HepG2 (cell line): Measurements from ENCODE around the gene IFIT5. TPM values are rescaled to one million over a fixed set of nuclear protein-coding genes. Genes with fewer than 3 reads are reported as not detected.

ENCODE experiments used
- ATAD3A ChIP-seq: sonication (generic); formaldehyde crosslinking; IDR thresholded peaks from 2 replicates; pipeline ENCODE4 v1.4.0; 2020; ENCODE audit warnings: missing genetic modification reagents
- KLF12 ChIP-seq: sonication (generic); formaldehyde crosslinking; IDR thresholded peaks from 2 replicates; pipeline ENCODE4 v1.4.0; 2020; ENCODE audit warnings: missing genetic modification reagents, borderline replicate concordance
- NFKB2 ChIP-seq: sonication (generic); formaldehyde crosslinking; IDR thresholded peaks from 2 replicates; pipeline ENCODE4 v1.4.0; 2020; ENCODE audit warnings: missing genetic modification reagents, borderline replicate concordance
- NR2C2 ChIP-seq: sonication (generic); formaldehyde crosslinking; IDR thresholded peaks from 2 replicates; pipeline ENCODE4 v1.4.0; 2020; ENCODE audit warnings: missing genetic modification reagents, mild to moderate bottlenecking, moderate library complexity, borderline replicate concordance
- PATZ1 ChIP-seq: sonication (generic); formaldehyde crosslinking; IDR thresholded peaks from 2 replicates; pipeline ENCODE4 v1.4.0; 2020; ENCODE audit warnings: missing genetic modification reagents
- RFXANK ChIP-seq: IDR thresholded peaks from 2 replicates; pipeline ENCODE4 v1.6.1; 2016
- SRY ChIP-seq: sonication (generic); formaldehyde crosslinking; IDR thresholded peaks from 2 replicates; pipeline ENCODE4 v1.8.0; 2022; ENCODE audit warnings: mild to moderate bottlenecking, missing genetic modification reagents
- TAF1 ChIP-seq: sonication (generic); formaldehyde crosslinking; IDR thresholded peaks from 2 replicates; pipeline ENCODE4 v1.4.0; 2020; ENCODE audit warnings: missing genetic modification reagents
- TBL1XR1 ChIP-seq: fragments of 150-350 bp; IDR thresholded peaks from 2 replicates; pipeline ENCODE4 v1.6.1; 2014; ENCODE audit warnings: borderline replicate concordance, low read length; ENCODE audit not compliant: partially characterized antibody
- THAP7 ChIP-seq: sonication (generic); formaldehyde crosslinking; IDR thresholded peaks from 2 replicates; pipeline ENCODE4 v1.8.1; 2023; ENCODE audit warnings: mild to moderate bottlenecking, missing genetic modification reagents
- TRAFD1 ChIP-seq: sonication (generic); formaldehyde crosslinking; IDR thresholded peaks from 2 replicates; pipeline ENCODE4 v1.5.1; 2020; ENCODE audit warnings: missing genetic modification reagents, mild to moderate bottlenecking, borderline replicate concordance
- WIZ ChIP-seq: sonication (generic); formaldehyde crosslinking; IDR thresholded peaks from 2 replicates; pipeline ENCODE4 v1.5.1; 2020; ENCODE audit warnings: mild to moderate bottlenecking, missing genetic modification reagents
- ZIK1 ChIP-seq: sonication (generic); formaldehyde crosslinking; IDR thresholded peaks from 2 replicates; pipeline ENCODE4 v1.5.0; 2020; ENCODE audit warnings: mild to moderate bottlenecking, low read depth, missing genetic modification reagents, borderline replicate concordance
- ZNF232 ChIP-seq: sonication (generic); formaldehyde crosslinking; IDR thresholded peaks from 2 replicates; pipeline ENCODE4 v1.4.0; 2020; ENCODE audit warnings: missing genetic modification reagents, borderline replicate concordance
- ZNF609 ChIP-seq: sonication (generic); formaldehyde crosslinking; IDR thresholded peaks from 2 replicates; pipeline ENCODE4 v1.4.0; 2020; ENCODE audit warnings: mild to moderate bottlenecking, missing genetic modification reagents, borderline replicate concordance
- ZNF75D ChIP-seq: sonication (generic); formaldehyde crosslinking; IDR thresholded peaks from 2 replicates; pipeline ENCODE4 v1.8.1; 2023; ENCODE audit warnings: missing genetic modification reagents, mild to moderate bottlenecking, borderline replicate concordance
- polyA plus RNA-seq, 8 experiments: library from polyadenylated mRNA; depleted of rRNA in 3 of 8; stranded (reverse) in 7 of 8; unstranded in 1 of 8; fragments of >200 nt; fragmentation: Illumina TruSeq in 4 of 8; extraction: Trizol in 4 of 8; gene quantifications; 2 replicates each; pipeline versions ENCODE4 v1.2.1 to v1.2.3, GENCODE V29; 2011 to 2016; ENCODE audit warnings: low read depth in 4 of 8, missing spikeins in 1 of 8, mixed read lengths in 1 of 8; ENCODE audit not compliant: insufficient read depth in 1 of 8
- total RNA-seq, 5 experiments: library from RNA; depleted of rRNA; stranded (reverse); fragments of >200 nt; fragmentation: Illumina TruSeq; extraction: Trizol; gene quantifications; 2 replicates each; pipeline ENCODE4 v1.2.3, GENCODE V29; 2016; ENCODE audit warnings: low read depth in 1 of 5
- TF ChIP-seq, protein P1 (sequence below): sonication (generic); formaldehyde crosslinking; IDR thresholded peaks from 2 replicates; pipeline ENCODE4 v1.5.1; 2020; ENCODE audit warnings: missing genetic modification reagents, mild to moderate bottlenecking, borderline replicate concordance

The IFIT5 gene
- total and polyA plus RNA-seq, 2 of the 13 experiments (the other 11 are each of a cell fraction or from before 2014, with no cell fraction given) = 2.2 to 8.3 TPM

- TF ChIP-seq PATZ1 (CRISPR knock-in tag) (peak; percentile 53; the same call in 1 of the 2 replicates), SRY (no peak), ZNF232 (no peak), WIZ (CRISPR knock-in tag) (no peak), ZNF75D (CRISPR knock-in tag) (no peak), NR2C2 (CRISPR knock-in tag) (peak; percentile 42; the same call in 1 of the 2 replicates), RFXANK (no peak), TAF1 (no peak), KLF12 (CRISPR knock-in tag) (no peak), NFKB2 (CRISPR knock-in tag) (no peak), TBL1XR1 (peak; percentile 96), ATAD3A (no peak), ZIK1 (CRISPR knock-in tag) (no peak), ZNF609 (CRISPR knock-in tag) (peak; percentile 53; the same call in 1 of the 2 replicates), TRAFD1 (no peak), THAP7 (no peak)
- TF ChIP-seq, protein P1, sequence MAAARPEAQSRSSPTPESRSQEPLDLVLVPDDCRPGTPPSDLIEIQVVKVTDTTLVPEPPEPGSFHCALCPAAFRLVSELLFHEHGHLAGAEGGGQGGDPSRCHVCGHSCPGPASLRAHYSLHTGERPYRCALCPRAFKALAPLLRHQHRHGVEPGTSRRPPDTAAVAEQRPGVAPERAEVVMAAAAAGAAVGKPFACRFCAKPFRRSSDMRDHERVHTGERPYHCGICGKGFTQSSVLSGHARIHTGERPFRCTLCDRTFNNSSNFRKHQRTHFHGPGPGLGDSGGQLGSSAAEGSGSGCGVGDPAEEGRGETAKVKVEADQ = no peak
These were observed 40.3 kb upstream of the IFIT5 start (continued) for GRCh38 chr10:89373916-89374711.
